MM.1S (cell line): Measurements from ENCODE around the gene POM121C.
"Not testable (repeated sequence)": the region's sequence is repeated elsewhere in the genome, so short reads cannot be mapped to it uniquely, and the experiment has no call there.

Source experiments
- DNase-seq: peaks from one replicate; pipeline ENCODE4 v3.0.0-alpha.2; 2015
- H2AFZ ChIP-seq: fragments of 300-600 bp; sonication (generic); 2 replicates; pipeline ENCODE4 v1.6.0; 2016; ENCODE audit warnings: antibody characterized with exemption, low read length
- H3F3A ChIP-seq: fragments of 300-600 bp; sonication (generic); 2 replicates; pipeline ENCODE4 v1.6.1; 2016; ENCODE audit warnings: mild to moderate bottlenecking, antibody characterized with exemption, low read length, moderate library complexity, mixed read lengths; ENCODE audit not compliant: insufficient read depth
- H3K27ac ChIP-seq: fragments of 300-600 bp; sonication (generic); 2 replicates; pipeline ENCODE4 v1.5.1; 2016; ENCODE audit warnings: mild to moderate bottlenecking, low read length
- H3K27me3 ChIP-seq: fragments of 300-600 bp; sonication (generic); replicated peaks from 2 replicates; pipeline ENCODE4 v1.6.0; 2016; ENCODE audit warnings: low read length; ENCODE audit not compliant: insufficient read depth
- H3K36me3 ChIP-seq: fragments of 300-600 bp; sonication (generic); replicated peaks from 2 replicates; pipeline ENCODE4 v1.6.1; 2016; ENCODE audit warnings: mild to moderate bottlenecking, low read length, mixed read lengths; ENCODE audit not compliant: insufficient read depth
- H3K4me1 ChIP-seq: fragments of 300-600 bp; sonication (generic); 2 replicates; pipeline ENCODE4 v1.6.1; 2016; ENCODE audit warnings: low read length, mixed read lengths
- H3K4me2 ChIP-seq: fragments of 300-600 bp; sonication (generic); 2 replicates; pipeline ENCODE4 v1.6.0; 2016; ENCODE audit warnings: low read depth, low read length
- H3K4me3 ChIP-seq: fragments of 300-600 bp; sonication (generic); 2 replicates; pipeline ENCODE4 v1.5.1; 2016; ENCODE audit warnings: low read length, mixed read lengths
- H3K79me2 ChIP-seq: fragments of 300-600 bp; sonication (generic); 2 replicates; pipeline ENCODE4 v1.6.1; 2016; ENCODE audit warnings: mixed run types, low read length, mixed read lengths
- H3K9ac ChIP-seq: fragments of 300-600 bp; sonication (generic); 2 replicates; pipeline ENCODE4 v1.6.1; 2016; ENCODE audit warnings: low read length, mixed read lengths
- H3K9me2 ChIP-seq: fragments of 300-600 bp; sonication (generic); replicated peaks from 2 replicates; pipeline ENCODE4 v1.6.1; 2016; ENCODE audit warnings: mild to moderate bottlenecking, low read length, mixed read lengths; ENCODE audit not compliant: insufficient read depth
- H3K9me3 ChIP-seq: fragments of 300-600 bp; sonication (generic); replicated peaks from 2 replicates; pipeline ENCODE4 v1.6.1; 2016; ENCODE audit warnings: mild to moderate bottlenecking, low read length, mixed read lengths; ENCODE audit not compliant: insufficient read depth
- H4K20me1 ChIP-seq: fragments of 300-600 bp; sonication (generic); 2 replicates; pipeline ENCODE4 v1.6.1; 2016; ENCODE audit warnings: mild to moderate bottlenecking, low read length, moderate library complexity, mixed read lengths; ENCODE audit not compliant: insufficient read depth

Gene POM121C

GRCh38 chr7:75480313-75480712 lies 5.8 kb downstream of the POM121C start:
- not testable (repeated sequence) for H2AFZ ChIP-seq, H3K4me3 ChIP-seq, H3K27ac ChIP-seq, H3K9me2 ChIP-seq, H4K20me1 ChIP-seq, H3K4me2 ChIP-seq, H3K36me3 ChIP-seq, H3K9ac ChIP-seq, H3K9me3 ChIP-seq, H3K4me1 ChIP-seq, H3K27me3 ChIP-seq, DNase-seq, H3F3A ChIP-seq
- peaks cover 12% of the 10 kb centered on the region for H3K79me2 ChIP-seq

GRCh38 chr7:75477457-75477856 lies 8.6 kb downstream of the POM121C start:
- not testable (repeated sequence) for H3K9ac ChIP-seq, H3K4me3 ChIP-seq, H3K79me2 ChIP-seq, H3K4me2 ChIP-seq, H3K9me3 ChIP-seq, DNase-seq, H2AFZ ChIP-seq, H3F3A ChIP-seq, H4K20me1 ChIP-seq, H3K27me3 ChIP-seq, H3K9me2 ChIP-seq, H3K27ac ChIP-seq, H3K36me3 ChIP-seq, H3K4me1 ChIP-seq

GRCh38 chr7:75470166-75470565 lies 15.9 kb downstream of the POM121C start:
- not testable (repeated sequence) for H3K27ac ChIP-seq, H3K4me3 ChIP-seq, H3K79me2 ChIP-seq, H3K27me3 ChIP-seq, H4K20me1 ChIP-seq, H3K4me2 ChIP-seq, H3K9ac ChIP-seq, H3F3A ChIP-seq, H3K9me2 ChIP-seq, H2AFZ ChIP-seq, DNase-seq, H3K9me3 ChIP-seq, H3K4me1 ChIP-seq, H3K36me3 ChIP-seq

GRCh38 chr7:75460541-75460940 lies 25.6 kb downstream of the POM121C start:
- not testable (repeated sequence) for H2AFZ ChIP-seq, H3K4me3 ChIP-seq, H3K4me2 ChIP-seq, H3K9me3 ChIP-seq, H3F3A ChIP-seq, H3K4me1 ChIP-seq, H4K20me1 ChIP-seq, DNase-seq, H3K79me2 ChIP-seq, H3K27ac ChIP-seq, H3K9ac ChIP-seq, H3K27me3 ChIP-seq, H3K9me2 ChIP-seq, H3K36me3 ChIP-seq

- not testable (repeated sequence) for H3K9me2 ChIP-seq, H3K4me1 ChIP-seq, H3K9me3 ChIP-seq, H4K20me1 ChIP-seq, H3K27me3 ChIP-seq, H3K4me2 ChIP-seq, H3K27ac ChIP-seq, DNase-seq, H3K9ac ChIP-seq, H2AFZ ChIP-seq, H3F3A ChIP-seq, H3K4me3 ChIP-seq, H3K36me3 ChIP-seq, H3K79me2 ChIP-seq
Measured at GRCh38 chr7:75458034-75458433, 28.1 kb downstream of the POM121C start.

DNA sequence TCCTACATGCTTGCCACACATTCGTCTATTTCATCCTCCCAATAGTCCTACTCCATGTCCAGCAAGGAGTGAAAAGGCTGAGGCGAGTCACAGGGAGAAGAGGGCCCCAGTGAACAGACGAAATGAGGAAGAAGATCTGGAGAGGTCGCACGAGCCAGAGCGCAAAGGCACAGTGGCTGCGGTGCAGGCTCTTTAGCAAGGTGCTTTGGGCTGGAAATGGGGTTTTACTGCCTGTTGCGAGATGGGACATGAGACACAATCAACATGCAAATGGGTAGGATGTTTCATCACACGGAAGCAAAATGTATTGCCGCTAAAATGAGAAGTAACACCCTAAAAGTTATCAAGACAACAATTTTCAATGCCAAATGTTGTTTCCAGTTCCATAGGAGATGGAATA lies 29.7 kb downstream of the POM121C start:
- H3K4me3 ChIP-seq, DNase-seq, H3K79me2 ChIP-seq: not testable (repeated sequence)

More for the DNA sequence above, 29.7 kb downstream of the POM121C start:
- not testable (repeated sequence) for H3K9me2 ChIP-seq, H2AFZ ChIP-seq, H3K27me3 ChIP-seq, H3K9ac ChIP-seq, H3K4me2 ChIP-seq, H3K4me1 ChIP-seq, H4K20me1 ChIP-seq, H3K9me3 ChIP-seq, H3F3A ChIP-seq, H3K36me3 ChIP-seq, H3K27ac ChIP-seq
